Glomerular visceral epithelial cell (primary cell): ENCODE data around the gene CSTB.

ENCODE experiments used
- DNase-seq: peaks from one replicate; pipeline ENCODE4 v3.0.0-alpha.2; 2016; ENCODE audit errors: extremely low spot score

Gene CSTB

DNA sequence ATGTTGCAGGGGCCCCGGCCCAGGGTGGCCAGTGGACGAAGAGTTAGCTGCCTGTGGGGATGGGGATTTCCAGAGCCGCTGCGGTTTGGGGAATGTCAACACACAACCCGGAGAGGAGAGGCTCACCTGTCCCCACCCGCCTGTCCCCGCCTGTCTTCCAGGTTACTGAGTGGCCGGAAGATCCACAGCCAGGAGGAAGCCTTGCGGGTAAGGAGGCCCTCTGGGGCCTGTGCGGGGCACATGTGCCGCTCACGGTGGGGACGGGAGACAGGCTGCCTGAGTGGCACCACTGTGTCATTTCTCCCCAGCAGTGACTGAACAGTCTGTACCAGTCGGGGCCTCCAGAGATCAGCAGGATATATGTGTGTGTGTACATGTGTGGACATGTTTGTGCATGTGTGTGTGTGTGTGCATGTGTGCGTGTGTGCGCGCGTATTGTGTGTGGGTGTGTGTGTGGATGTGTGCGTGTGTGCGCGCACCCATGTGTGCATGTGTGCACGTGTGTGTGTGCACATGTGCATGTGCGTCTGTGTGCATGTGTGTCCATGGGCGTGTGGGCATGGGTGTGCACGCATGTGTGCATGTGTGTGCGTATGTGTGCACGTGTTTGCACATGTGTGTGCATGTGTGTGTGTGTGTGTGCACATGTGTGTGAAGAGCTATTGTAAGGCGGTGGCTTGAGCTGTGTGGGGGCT lies 25.6 kb downstream of the CSTB start:
- no peak for DNase-seq

- DNase-seq, result no peak
Observed at GRCh38 chr21:43749651-43750262, 26.4 kb downstream of the CSTB start.

GRCh38 chr21:43748622-43749021 lies 27.5 kb downstream of the CSTB start:
- no peak for DNase-seq

- no peak for DNase-seq
Observed at GRCh38 chr21:43745772-43746517, 30.2 kb downstream of the CSTB start.

GRCh38 chr21:43744725-43745124 lies 31.4 kb downstream of the CSTB start:
- no peak for DNase-seq

GRCh38 chr21:43743947-43744346 lies 32.2 kb downstream of the CSTB start:
- no peak for DNase-seq

- no peak for DNase-seq
Observed at GRCh38 chr21:43741423-43742096, 34.5 kb downstream of the CSTB start.

- peak; percentile 76 for DNase-seq
Observed at GRCh38 chr21:43740497-43741156, 35.5 kb downstream of the CSTB start.

DNA sequence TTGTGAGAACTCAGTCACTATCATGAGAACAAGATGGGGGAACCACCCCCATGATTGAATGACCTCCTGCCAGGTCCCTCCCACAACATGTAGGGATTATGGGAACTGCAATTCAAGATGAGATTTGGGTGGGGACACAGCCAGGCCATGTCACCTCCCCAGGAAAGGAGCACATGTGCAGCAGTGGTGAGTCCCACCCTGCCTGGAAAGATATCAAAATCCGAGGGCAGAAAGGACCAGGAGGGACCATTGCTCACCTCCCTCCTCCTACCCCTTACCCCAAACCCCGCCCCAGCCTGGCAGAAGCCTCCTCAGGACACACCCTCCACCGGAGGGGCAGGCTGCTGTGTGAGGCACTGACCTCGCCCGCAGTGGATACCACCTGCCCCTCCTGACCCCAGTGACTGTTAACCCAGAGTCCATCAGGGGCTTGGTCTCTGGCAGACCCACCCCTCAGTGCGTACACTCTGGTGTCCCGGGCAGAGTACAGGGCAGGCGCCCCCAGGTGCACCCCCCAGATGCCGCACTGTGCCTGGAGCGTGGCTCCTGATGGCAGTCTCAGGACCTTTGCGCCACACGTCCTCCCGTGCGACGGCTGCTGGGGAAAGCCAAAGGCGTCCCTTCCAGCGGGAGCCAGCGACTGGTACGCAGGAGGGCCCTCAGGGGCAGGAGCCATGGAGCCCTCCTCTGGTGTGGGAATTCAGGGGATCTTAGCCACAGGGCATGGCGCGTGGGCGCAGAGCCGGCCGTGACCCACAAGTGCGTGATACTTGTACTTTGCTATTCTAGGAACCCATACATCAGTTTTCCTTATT lies 36.3 kb downstream of the CSTB start:
- DNase-seq, result no peak

- DNase-seq, result no peak
Observed at GRCh38 chr21:43737158-43737950, 38.8 kb downstream of the CSTB start.

DNA sequence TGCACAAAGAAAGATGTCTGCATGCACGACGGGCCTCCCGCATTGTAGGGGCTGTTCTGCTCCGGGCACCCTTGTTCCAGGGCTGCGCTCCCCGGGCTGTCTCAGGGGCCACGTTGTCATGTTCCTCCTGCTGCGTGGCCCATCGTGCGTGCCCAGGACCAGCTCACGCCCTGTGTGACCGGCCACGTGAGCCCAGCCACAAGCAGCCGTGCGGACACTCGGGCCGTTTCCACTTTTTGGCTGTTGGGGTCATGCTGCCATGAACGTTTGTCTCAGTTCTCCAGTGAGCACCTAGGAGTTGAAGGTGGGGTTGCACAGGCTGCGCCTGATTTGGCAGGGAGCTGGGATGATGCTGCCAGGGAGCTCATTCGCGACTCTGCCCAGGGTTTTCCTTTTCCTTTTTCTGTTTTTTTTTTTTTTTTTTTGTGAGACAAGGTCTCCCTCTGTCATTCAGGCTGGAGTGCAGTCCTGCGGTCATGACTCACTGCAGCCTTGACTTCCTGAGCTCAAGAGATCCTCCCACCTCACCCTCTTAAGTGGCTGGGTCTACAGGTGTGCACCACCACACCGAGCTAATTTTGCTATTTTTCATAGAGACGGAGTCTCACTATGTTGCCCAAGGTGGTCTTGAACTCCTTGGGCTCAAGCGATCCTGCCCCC lies 39.8 kb downstream of the CSTB start:
- peak; percentile 59 for DNase-seq

DNA sequence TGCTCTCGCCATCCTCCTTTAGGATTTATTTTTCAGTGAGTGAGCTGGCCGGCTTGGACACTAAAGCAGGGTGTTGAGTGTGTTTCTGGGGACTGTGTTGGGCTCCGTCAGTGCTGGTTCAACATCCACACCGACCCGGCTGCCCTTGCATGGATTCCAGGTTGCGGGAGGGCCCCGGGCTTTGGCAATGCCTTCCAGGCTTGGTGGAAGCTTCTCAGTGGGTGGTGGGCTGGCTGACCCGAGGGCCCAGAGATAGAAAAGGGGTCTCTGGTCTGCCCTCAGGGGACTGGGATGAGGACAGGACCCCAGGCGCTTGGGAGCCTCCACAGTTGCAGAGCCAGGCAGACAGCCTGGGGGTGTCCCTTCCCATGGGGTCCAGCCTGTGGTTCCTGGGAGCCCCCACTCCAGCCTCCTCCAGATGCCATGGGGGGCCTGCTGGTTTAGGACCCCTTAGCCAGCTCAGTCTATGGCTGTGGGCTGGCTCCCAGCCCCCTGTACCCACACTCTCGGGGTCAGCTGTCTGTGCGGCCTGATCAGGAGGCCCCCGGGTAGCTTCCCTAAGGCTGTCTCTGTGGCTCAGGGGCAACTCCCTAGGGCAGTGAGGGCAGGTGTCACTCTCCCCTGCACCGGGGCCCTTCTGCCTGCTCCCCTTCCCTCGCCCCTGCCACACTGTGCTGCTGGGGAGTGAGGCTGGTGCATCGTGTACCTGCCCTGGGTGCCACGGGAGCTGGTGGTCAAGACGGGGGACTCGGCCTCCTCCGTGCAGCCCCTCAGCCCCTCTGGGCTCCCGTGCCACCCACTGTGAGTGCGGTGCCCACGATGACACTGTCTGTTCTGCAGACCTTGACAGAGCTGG lies 40.6 kb downstream of the CSTB start:
- no peak for DNase-seq

- peak; percentile 89 for DNase-seq
Observed at GRCh38 chr21:43734928-43735229, 41.2 kb downstream of the CSTB start.

DNA sequence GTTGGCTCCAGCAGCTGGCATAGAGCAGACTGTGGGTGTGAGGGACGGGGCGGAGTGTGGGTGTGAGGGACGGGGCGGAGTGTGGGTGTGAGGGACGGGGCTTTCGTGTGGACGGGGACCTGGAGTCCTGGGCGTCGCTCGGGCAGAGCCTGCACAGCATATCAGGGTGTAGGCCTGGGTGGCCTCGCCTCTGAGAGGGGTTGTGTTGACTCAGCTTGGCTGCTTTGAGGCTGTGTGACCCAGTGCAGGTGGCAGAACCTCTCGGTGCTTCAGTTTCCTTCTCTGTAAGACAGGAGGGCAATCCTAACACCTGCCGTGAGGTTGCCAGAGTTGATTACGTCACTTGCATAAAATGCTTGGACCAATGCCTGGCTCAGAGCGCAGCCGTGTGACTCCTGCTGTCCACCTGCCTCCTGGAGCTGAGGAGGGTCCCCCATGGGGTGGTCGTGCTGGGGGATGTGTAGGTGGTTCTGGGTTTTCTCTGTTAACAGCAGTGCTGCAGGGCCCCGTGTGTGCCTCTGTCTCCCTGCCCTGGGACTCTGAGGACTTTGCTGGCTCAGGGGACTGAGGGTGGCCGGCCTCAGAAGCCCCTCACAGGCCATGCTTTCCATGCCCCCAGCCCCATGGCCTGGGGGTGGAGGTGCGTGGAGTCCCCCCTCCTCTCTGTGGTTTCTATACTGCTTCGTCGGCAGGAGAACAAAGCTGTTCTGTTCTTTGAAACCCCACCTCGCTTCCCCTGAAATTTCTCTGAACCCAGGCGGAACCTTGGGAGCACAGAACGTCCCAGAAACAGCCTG lies 41.8 kb downstream of the CSTB start:
- peak; percentile 64 for DNase-seq

DNA sequence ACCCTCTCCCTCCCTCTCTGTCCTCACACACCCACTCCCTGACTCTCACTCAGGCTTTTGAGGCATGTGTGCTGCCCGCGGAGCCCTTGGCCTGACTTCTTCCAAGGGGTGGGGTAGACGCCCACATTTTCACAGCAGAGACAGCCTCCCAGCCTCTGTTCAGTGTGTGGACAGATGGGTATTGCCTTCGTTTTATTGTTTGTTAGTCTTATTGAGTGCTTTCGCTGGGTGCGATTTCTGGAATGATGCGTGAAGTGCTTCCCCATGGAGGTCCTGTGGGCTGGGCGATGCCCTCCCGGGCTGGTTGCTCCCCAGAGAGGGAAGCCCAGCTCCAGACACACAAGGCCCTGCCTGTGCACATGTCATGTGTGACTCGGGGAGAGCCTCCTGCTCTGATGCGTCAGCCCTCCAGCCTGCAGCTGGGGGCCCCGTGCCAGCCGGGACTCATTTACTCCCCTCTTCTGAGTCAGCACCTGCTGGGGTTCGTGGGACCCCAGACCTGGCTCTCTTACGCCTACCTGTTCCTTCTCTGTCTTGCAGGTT lies 42.5 kb downstream of the CSTB start:
- peak; percentile 82 for DNase-seq

- no peak for DNase-seq
Observed at GRCh38 chr21:43733060-43733459, 43.0 kb downstream of the CSTB start.

GRCh38 chr21:43731891-43732711 lies 44.0 kb downstream of the CSTB start:
- peak; percentile 83 for DNase-seq
